ENCODE measurements around the gene EARS2.

GRCh38 chr16:23485257-23485614, 71.9 kb downstream of the EARS2 start:
- no peak for TF ChIP-seq CTCF (IDR thresholded peaks at IDR 0.05; ENCODE audit: insufficient read depth, low read length, poor library complexity, severe bottlenecking)
- TF ChIP-seq EZH2phosphoT487 (conservative IDR thresholded peaks at IDR 0.05; ENCODE audit: low read length), result no peak
